GM12878 (cell line): ENCODE measurements around the gene RUNDC1.

Experiments used
- CHD1 ChIP-seq: IDR thresholded peaks from 2 replicates; pipeline ENCODE4 v1.6.1; 2012; ENCODE audit warnings: low read depth, low read length, improper control_type of control experiment
- CTCF ChIP-seq, 3 experiments: IDR thresholded peaks in 2 of 3; conservative IDR thresholded peaks in 1 of 3; 2 replicates each; pipeline ENCODE4 v1.5.1; 2011; ENCODE audit warnings: low read depth in 3 of 3, low read length in 3 of 3, mild to moderate bottlenecking in 3 of 3, control low read depth in 2 of 3, moderate library complexity in 2 of 3, inconsistent platforms in 1 of 3, mixed read lengths in 1 of 3; ENCODE audit not compliant: control insufficient read depth in 2 of 3, insufficient read depth in 1 of 3; ENCODE audit errors: extremely low read depth in 1 of 3
- EP300 ChIP-seq, 2 experiments: fragments of 150-350 bp in 1 of 2; IDR thresholded peaks; 2 replicates each; pipeline ENCODE4 v1.6.1; 2011 to 2012; ENCODE audit warnings: low read depth in 2 of 2, low read length in 2 of 2, borderline replicate concordance in 1 of 2, improper control_type of control experiment in 1 of 2, inconsistent platforms in 1 of 2; ENCODE audit not compliant: control insufficient read depth in 1 of 2
- YY1 ChIP-seq: IDR thresholded peaks from 2 replicates; pipeline ENCODE4 v1.6.1; 2011; ENCODE audit warnings: low read depth, mild to moderate bottlenecking, low read length
- TF ChIP-seq, protein P1 (sequence below): IDR thresholded peaks from 2 replicates; pipeline ENCODE4 v1.6.1; 2012; ENCODE audit warnings: improper control_type of control experiment, low read depth, low read length; ENCODE audit not compliant: insufficient replicate concordance

DNA sequence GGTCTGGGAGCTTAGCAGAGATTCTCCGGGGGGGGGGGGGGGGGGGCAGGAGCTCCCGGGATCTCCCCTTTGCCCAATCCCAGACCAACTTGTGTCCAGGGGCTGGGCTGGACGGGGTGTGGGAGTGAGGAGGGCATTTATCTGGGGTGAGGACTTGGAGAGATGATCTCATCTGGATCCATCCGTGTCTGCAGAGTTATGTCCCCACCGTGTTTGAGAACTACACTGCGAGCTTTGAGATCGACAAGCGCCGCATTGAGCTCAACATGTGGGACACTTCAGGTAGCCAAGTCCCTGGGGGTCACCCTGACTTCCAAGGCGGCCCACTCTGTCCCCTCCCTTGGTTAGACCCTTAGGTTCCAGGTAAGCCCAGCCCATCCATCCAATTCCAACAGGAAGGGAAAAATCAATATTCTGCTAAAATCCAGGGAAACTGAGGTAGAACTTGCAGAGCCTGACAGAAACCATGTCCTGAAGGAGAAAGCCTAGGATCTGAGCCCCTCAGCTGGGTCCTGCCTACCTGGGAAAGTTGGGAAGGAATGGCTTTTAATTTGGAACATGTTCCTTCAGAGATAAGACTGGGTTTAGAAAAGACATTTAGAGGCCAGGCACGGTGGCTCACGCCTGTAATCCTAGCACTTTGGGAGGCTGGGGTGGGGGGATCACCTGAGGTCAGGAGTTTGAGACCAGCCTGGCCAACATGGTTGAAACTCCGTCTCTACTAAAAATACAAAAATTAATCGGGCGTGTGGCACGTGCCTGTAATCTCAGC, 45.6 kb downstream of the RUNDC1 start:
- no peak for TF ChIP-seq CTCF (IDR thresholded peaks at IDR 0.05 in 2 of 3, conservative IDR thresholded peaks at IDR 0.05 in 1 of 3; ENCODE audit: control insufficient read depth in 2 of 3, extremely low read depth in 1 of 3, insufficient read depth in 1 of 3, low read depth in 3 of 3, low read length in 3 of 3)
- TF ChIP-seq CHD1 = no peak
- TF ChIP-seq YY1 = no peak
- TF ChIP-seq, protein P1, sequence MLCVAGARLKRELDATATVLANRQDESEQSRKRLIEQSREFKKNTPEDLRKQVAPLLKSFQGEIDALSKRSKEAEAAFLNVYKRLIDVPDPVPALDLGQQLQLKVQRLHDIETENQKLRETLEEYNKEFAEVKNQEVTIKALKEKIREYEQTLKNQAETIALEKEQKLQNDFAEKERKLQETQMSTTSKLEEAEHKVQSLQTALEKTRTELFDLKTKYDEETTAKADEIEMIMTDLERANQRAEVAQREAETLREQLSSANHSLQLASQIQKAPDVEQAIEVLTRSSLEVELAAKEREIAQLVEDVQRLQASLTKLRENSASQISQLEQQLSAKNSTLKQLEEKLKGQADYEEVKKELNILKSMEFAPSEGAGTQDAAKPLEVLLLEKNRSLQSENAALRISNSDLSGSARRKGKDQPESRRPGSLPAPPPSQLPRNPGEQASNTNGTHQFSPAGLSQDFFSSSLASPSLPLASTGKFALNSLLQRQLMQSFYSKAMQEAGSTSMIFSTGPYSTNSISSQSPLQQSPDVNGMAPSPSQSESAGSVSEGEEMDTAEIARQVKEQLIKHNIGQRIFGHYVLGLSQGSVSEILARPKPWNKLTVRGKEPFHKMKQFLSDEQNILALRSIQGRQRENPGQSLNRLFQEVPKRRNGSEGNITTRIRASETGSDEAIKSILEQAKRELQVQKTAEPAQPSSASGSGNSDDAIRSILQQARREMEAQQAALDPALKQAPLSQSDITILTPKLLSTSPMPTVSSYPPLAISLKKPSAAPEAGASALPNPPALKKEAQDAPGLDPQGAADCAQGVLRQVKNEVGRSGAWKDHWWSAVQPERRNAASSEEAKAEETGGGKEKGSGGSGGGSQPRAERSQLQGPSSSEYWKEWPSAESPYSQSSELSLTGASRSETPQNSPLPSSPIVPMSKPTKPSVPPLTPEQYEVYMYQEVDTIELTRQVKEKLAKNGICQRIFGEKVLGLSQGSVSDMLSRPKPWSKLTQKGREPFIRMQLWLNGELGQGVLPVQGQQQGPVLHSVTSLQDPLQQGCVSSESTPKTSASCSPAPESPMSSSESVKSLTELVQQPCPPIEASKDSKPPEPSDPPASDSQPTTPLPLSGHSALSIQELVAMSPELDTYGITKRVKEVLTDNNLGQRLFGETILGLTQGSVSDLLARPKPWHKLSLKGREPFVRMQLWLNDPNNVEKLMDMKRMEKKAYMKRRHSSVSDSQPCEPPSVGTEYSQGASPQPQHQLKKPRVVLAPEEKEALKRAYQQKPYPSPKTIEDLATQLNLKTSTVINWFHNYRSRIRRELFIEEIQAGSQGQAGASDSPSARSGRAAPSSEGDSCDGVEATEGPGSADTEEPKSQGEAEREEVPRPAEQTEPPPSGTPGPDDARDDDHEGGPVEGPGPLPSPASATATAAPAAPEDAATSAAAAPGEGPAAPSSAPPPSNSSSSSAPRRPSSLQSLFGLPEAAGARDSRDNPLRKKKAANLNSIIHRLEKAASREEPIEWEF = no peak
- TF ChIP-seq EP300 (IDR thresholded peaks at IDR 0.05; ENCODE audit: borderline replicate concordance in 1 of 2, control insufficient read depth in 1 of 2, low read depth in 2 of 2, low read length in 2 of 2) = no peak
